B cell (primary cell): ENCODE results near the gene STEAP2. TPM values are rescaled to one million over a fixed set of nuclear protein-coding genes. Genes with fewer than 3 reads are reported as not detected.
"Not testable (repeated sequence)": the region's sequence is repeated elsewhere in the genome, so short reads cannot be mapped to it uniquely, and the experiment has no call there.

Source experiments
- ATAC-seq: fragments of 200-7000 bp; cut with Tn5 transposase; one replicate; pipeline ENCODE4 v1.10.0; 2021; ENCODE audit warnings: low read depth, mild to moderate bottlenecking, moderate number of reproducible peaks, moderate library complexity
- CTCF ChIA-PET: fragments of 350-600 bp; sonication (Branson Sonifier 250); formaldehyde crosslinking; loops from one replicate; lab custom pipeline; 2021; ENCODE audit warnings: antibody characterized with exemption, inconsistent platforms; lab: Charles Lee
- POLR2A ChIA-PET: fragments of 350-600 bp; sonication (Branson Sonifier 250); formaldehyde crosslinking; loops from one replicate; lab custom pipeline; 2021; ENCODE audit warnings: antibody characterized with exemption; lab: Charles Lee
- DNase-seq: peaks from one replicate; pipeline ENCODE4 v3.0.0; 2013
- H2AFZ ChIP-seq: 2 replicates; pipeline ENCODE4 v1.6.1; 2012; ENCODE audit warnings: mild to moderate bottlenecking, low read depth, low read length; ENCODE audit not compliant: insufficient read depth, poor library complexity, severe bottlenecking
- H3K27ac ChIP-seq, 2 donors: 1 replicate in 1 of 2; 2 replicates in 1 of 2; pipeline ENCODE4 v1.5.1; 2012 to 2013; ENCODE audit warnings: low read length in 2 of 2, mild to moderate bottlenecking in 2 of 2, moderate library complexity in 1 of 2
- H3K27me3 ChIP-seq, 4 experiments: fragments of 200-600 bp in 1 of 4; sonication (generic) in 1 of 4; replicated peaks in 1 of 4; 1 replicate in 2 of 4; 2 replicates in 2 of 4; pipeline versions ENCODE4 v1.6.1 to v1.7.0; 2013 to 2016; ENCODE audit warnings: low read length in 3 of 4, mild to moderate bottlenecking in 2 of 4, mixed read lengths in 1 of 4, moderate library complexity in 1 of 4; ENCODE audit not compliant: insufficient read depth in 4 of 4, control insufficient read depth in 3 of 4; ENCODE audit errors: control extremely low read depth in 1 of 4
- H3K36me3 ChIP-seq, 2 experiments: replicated peaks in 1 of 2; 1 replicate in 1 of 2; 2 replicates in 1 of 2; pipeline versions ENCODE4 v1.6.1 to v1.7.1; 2013; ENCODE audit warnings: low read length in 1 of 2; ENCODE audit not compliant: insufficient read depth in 2 of 2, control insufficient read depth in 1 of 2; ENCODE audit errors: control extremely low read depth in 1 of 2, extremely low read depth in 1 of 2
- H3K4me1 ChIP-seq, 2 donors: fragments of 200-600 bp in 1 of 2; sonication (generic) in 1 of 2; 1 replicate in 1 of 2; 2 replicates in 1 of 2; pipeline versions ENCODE4 v1.5.1 to v1.6.1; 2013 to 2017; ENCODE audit warnings: low read length in 2 of 2; ENCODE audit not compliant: control insufficient read depth in 2 of 2, insufficient read depth in 2 of 2
- H3K4me2 ChIP-seq: replicated peaks from 2 replicates; pipeline ENCODE3; 2012; ENCODE audit warnings: mild to moderate bottlenecking, low read depth, low read length; ENCODE audit not compliant: poor library complexity, severe bottlenecking
- H3K4me3 ChIP-seq, 5 experiments: fragments of 200-600 bp in 1 of 5; sonication (generic) in 1 of 5; 1 replicate in 3 of 5; 2 replicates in 2 of 5; pipeline versions ENCODE4 v1.5.1 to v1.7.0; 2011 to 2016; ENCODE audit warnings: low read length in 4 of 5, mild to moderate bottlenecking in 4 of 5, low read depth in 2 of 5, control low read depth in 1 of 5, moderate library complexity in 1 of 5; ENCODE audit not compliant: insufficient read depth in 1 of 5; ENCODE audit errors: control extremely low read depth in 1 of 5, extremely low read depth in 1 of 5
- H3K79me2 ChIP-seq: fragments of 200-600 bp; sonication (generic); one replicate; pipeline ENCODE4 v1.6.0; 2016; ENCODE audit warnings: low read length; ENCODE audit not compliant: control insufficient read depth, insufficient read depth
- H3K9ac ChIP-seq: fragments of 200-600 bp; sonication (generic); 2 replicates; pipeline ENCODE4 v1.6.1; 2017; ENCODE audit warnings: mild to moderate bottlenecking, low read length, moderate library complexity
- H3K9me3 ChIP-seq, 3 donors: one replicate each; pipeline versions ENCODE4 v1.6.1 to v1.7.1; 2013; ENCODE audit warnings: low read length in 2 of 3; ENCODE audit not compliant: control insufficient read depth in 2 of 3, insufficient read depth in 1 of 3; ENCODE audit errors: control extremely low read depth in 1 of 3
- H4K20me1 ChIP-seq: 2 replicates; pipeline ENCODE4 v1.6.0; 2012; ENCODE audit warnings: mild to moderate bottlenecking, low read length; ENCODE audit not compliant: insufficient read depth, control insufficient read depth, poor library complexity, severe bottlenecking
- H3K27ac Mint-ChIP-seq: one replicate; pipeline ENCODE4 v1.8.0; 2021; ENCODE audit warnings: mixed read lengths
- H3K27me3 Mint-ChIP-seq: one replicate; pipeline ENCODE4 v1.8.0; 2021; ENCODE audit warnings: mixed read lengths
- H3K4me1 Mint-ChIP-seq: one replicate; pipeline ENCODE4 v1.8.0; 2021; ENCODE audit warnings: mixed read lengths
- H3K4me3 Mint-ChIP-seq: one replicate; pipeline ENCODE4 v1.8.0; 2021; ENCODE audit warnings: mixed read lengths
- H3K9me3 Mint-ChIP-seq: one replicate; pipeline ENCODE4 v1.8.0; 2022; ENCODE audit warnings: mixed read lengths; ENCODE audit not compliant: insufficient read depth
- CTCF ChIP-seq: fragments of 200-600 bp; IDR thresholded peaks from one replicate; pipeline ENCODE4 v1.8.0; 2022; ENCODE audit warnings: antibody characterized with exemption, mild to moderate bottlenecking
- EZH2 ChIP-seq: IDR thresholded peaks from 2 replicates; pipeline ENCODE4 v1.6.1; 2012; ENCODE audit warnings: borderline replicate concordance, low read depth, mild to moderate bottlenecking, moderate library complexity, low read length; ENCODE audit not compliant: insufficient read depth, poor library complexity, severe bottlenecking
- WGBS: methylation state at CpG from one replicate; pipeline ENCODE4 v1.1.5; 2013; ENCODE audit warnings: missing lambda C conversion rate; ENCODE audit not compliant: insufficient coverage; 5-methylcytosine and 5-hydroxymethylcytosine counted together
- intact Hi-C: fragments of 100-400 bp; cut with micrococcal nuclease; formaldehyde crosslinking; loops from one replicate; pipeline ENCODE4 v1.10.0; 2022
- polyA plus RNA-seq: library from polyadenylated mRNA; depleted of rRNA; stranded (reverse); fragments of >200 nt; gene quantifications from 2 replicates; pipeline ENCODE4 v1.2.3, GENCODE V29; 2012
- total RNA-seq, 2 donors: library from RNA; stranded (reverse); fragments of 120-200 nt in 1 of 2; gene quantifications; 1 replicate in 1 of 2; 2 replicates in 1 of 2; pipeline versions ENCODE4 v1.2.3 to v1.2.4, GENCODE V29; 2013 to 2022

Gene STEAP2
- total and polyA plus RNA-seq, 2 donors (not counting 1 experiment from before 2014, with no cell fraction given) = not detected

DNA sequence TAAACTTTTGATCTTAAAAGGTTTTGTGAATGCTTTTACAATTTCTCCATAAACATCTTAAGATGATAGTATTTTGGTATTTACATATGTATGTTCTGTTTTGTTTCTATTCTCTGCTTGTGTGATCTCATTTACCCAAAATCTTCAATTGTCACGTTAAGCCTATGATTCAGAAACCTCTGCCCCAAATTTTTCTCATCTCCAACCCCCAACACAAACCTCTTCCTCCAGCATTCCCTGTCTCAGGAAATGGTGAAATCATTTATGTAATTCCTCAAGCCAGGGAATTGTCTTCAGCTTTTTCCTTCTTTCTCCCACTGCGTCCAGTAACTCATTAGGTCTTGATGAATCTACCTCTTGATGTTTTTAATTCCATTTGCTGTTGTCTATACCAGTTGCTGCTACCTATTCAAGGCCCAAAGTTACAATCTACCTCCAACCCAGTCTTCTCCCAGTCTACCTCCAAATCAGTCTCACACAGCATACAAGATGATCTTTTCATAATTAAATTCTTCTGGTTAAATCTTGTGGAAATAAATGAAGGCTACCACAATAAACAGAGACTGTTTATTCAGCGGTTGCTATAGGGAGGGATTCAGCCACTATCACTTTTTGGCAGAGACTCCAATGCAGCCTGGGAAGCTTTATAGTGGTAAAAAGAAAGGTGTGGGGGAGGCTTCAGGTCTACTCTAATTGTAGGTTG lies 39.2 kb downstream of the STEAP2 start:
- no peaks in the 10 kb centered on the region for H3K79me2 ChIP-seq
- peaks cover 2 to 5% of the 10 kb centered on the region in 2 donors for H3K4me1 ChIP-seq
- intact Hi-C loops = no loop called here
- no peaks in the 10 kb centered on the region for H4K20me1 ChIP-seq
- no peak overlapping the region for H2AFZ ChIP-seq
- H3K36me3 ChIP-seq = no peaks in the 10 kb centered on the region
- CTCF ChIA-PET = interaction anchor here (1.4 kb wide), 1 partner anchor 10 kb away, joined by 4 read pairs; no protein-coding TSS in a partner anchor
- ATAC-seq (no peak), DNase-seq (no peak)
- H3K27me3 Mint-ChIP-seq = peaks cover 41% of the 10 kb centered on the region
- WGBS = 93% methylated on average over 3 of the region's 3 CpGs
- POLR2A ChIA-PET = no interaction called here
- H3K27me3 ChIP-seq = peaks cover 0 to 14% (median 9%) of the 10 kb centered on the region in 4 experiments
- no peak overlapping the region for H3K27ac ChIP-seq
- H3K27ac Mint-ChIP-seq = no peak overlapping the region
- H3K4me3 Mint-ChIP-seq = no peak overlapping the region
- H3K4me3 ChIP-seq = no peak overlapping the region
- no peaks in the 10 kb centered on the region for H3K9me3 Mint-ChIP-seq
- no peak for TF ChIP-seq CTCF
- no peak for TF ChIP-seq EZH2
- H3K9ac ChIP-seq = no peak overlapping the region
- peaks cover 4% of the 10 kb centered on the region for H3K4me1 Mint-ChIP-seq
- H3K9me3 ChIP-seq = no peaks in the 10 kb centered on the region
- no peak overlapping the region for H3K4me2 ChIP-seq

DNA sequence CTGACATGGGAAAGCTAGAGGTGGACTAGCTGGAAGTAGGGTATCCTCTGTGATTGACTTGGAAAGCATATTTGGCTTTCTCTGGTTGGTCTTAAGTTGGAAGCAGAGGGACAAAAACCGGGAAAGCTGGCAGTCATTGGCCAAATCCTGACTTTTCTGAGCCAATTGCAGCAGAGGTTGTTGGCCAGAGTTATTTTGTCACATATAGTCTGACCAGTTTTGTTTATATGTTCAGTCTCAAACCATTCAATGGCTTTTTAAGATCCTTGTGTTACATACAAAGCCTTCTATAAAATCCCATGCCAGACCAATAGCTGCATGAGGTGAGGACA lies 39.7 kb downstream of the STEAP2 start:
- TF ChIP-seq CTCF (no peak), EZH2 (no peak)
- no peak overlapping the region for H3K27ac ChIP-seq
- Mint-ChIP-seq H3K4me3 (no peak overlapping the region), H3K4me1 (no peaks in the 10 kb centered on the region), H3K9me3 (no peaks in the 10 kb centered on the region), H3K27me3 (peaks cover 40% of the 10 kb centered on the region), H3K27ac (no peak overlapping the region)
- peaks cover 0 to 10% (median 4%) of the 10 kb centered on the region in 4 experiments for H3K27me3 ChIP-seq
- H4K20me1 ChIP-seq = no peaks in the 10 kb centered on the region
- ChIA-PET POLR2A (interaction anchor here (0.7 kb wide), 1 partner anchor 1602 kb away, joined by 4 read pairs; no protein-coding TSS in a partner anchor), CTCF (interaction anchor here (1.4 kb wide), 1 partner anchor 9 kb away, joined by 4 read pairs; no protein-coding TSS in a partner anchor)
- H3K4me3 ChIP-seq = no peak overlapping the region
- intact Hi-C loops = no loop called here
- H3K4me2 ChIP-seq = no peak overlapping the region
- no peaks in the 10 kb centered on the region for H3K36me3 ChIP-seq
- H3K9ac ChIP-seq = no peak overlapping the region
- WGBS = no CpG with 5 or more reads among the region's 1 CpG
- H3K9me3 ChIP-seq = no peaks in the 10 kb centered on the region
- no peak overlapping the region for H2AFZ ChIP-seq
- no peak for DNase-seq
- no peak for ATAC-seq
- H3K4me1 ChIP-seq = no peaks in the 10 kb centered on the region
- H3K79me2 ChIP-seq = no peaks in the 10 kb centered on the region

GRCh38 chr7:90256011-90256410 lies 44.5 kb downstream of the STEAP2 start:
- H3K27me3 ChIP-seq, H2AFZ ChIP-seq, H3K4me3 ChIP-seq, DNase-seq, H3K9ac ChIP-seq, H3K36me3 ChIP-seq, H3K9me3 ChIP-seq, H3K79me2 ChIP-seq, H3K27ac ChIP-seq, H3K4me1 ChIP-seq, ATAC-seq, H3K4me3 Mint-ChIP-seq, H3K27ac Mint-ChIP-seq, H3K4me1 Mint-ChIP-seq, H3K4me2 ChIP-seq, H3K9me3 Mint-ChIP-seq, H4K20me1 ChIP-seq, POLR2A ChIA-PET, intact Hi-C loops, CTCF ChIA-PET: not testable (repeated sequence)
- H3K27me3 Mint-ChIP-seq = peaks cover 29% of the 10 kb centered on the region
- WGBS = 83% methylated on average over 1 of the region's 5 CpGs
